H1 (cell line): ENCODE data around the gene MAPK8IP1. TPM values are rescaled to one million over a fixed set of nuclear protein-coding genes. Genes with fewer than 3 reads are reported as not detected.

ENCODE experiments used
- CTCF ChIA-PET: fragments of 300-600 bp; sonication (Branson Sonifier 250); formaldehyde crosslinking; loops from one replicate; lab custom pipeline; 2021; ENCODE audit not compliant: partially characterized antibody; lab: Charles Lee
- POLR2A ChIA-PET: fragments of 300-600 bp; sonication (Branson Sonifier 250); formaldehyde crosslinking; loops from one replicate; lab custom pipeline; 2021; ENCODE audit warnings: inconsistent platforms; ENCODE audit not compliant: partially characterized antibody; lab: Charles Lee
- DNase-seq, 2 experiments: peaks; one replicate each; pipeline versions ENCODE4 v3.0.0 to v3.0.0-alpha.2; 2010 to 2022; ENCODE audit warnings: low spot score in 2 of 2, low read depth in 1 of 2, mixed read lengths in 1 of 2
- FAIRE-seq: peaks from 2 replicates; lab custom pipeline; 2011; peaks lifted over from hg19 to GRCh38; lab: Jason Lieb, UNC
- H2AFZ ChIP-seq: 2 replicates; pipeline ENCODE4 v1.8.1; 2012; ENCODE audit warnings: low read length, inconsistent platforms
- H2AK5ac ChIP-seq: 2 replicates; pipeline ENCODE4 v1.6.1; 2013; ENCODE audit warnings: low read depth, low read length
- H2BK120ac ChIP-seq: replicated peaks from 2 replicates; pipeline ENCODE3; 2013; ENCODE audit warnings: low read depth, low read length, inconsistent platforms
- H2BK12ac ChIP-seq: 2 replicates; pipeline ENCODE4 v1.6.1; 2013; ENCODE audit warnings: low read depth, low read length
- H2BK15ac ChIP-seq: 2 replicates; pipeline ENCODE4 v1.6.1; 2013; ENCODE audit warnings: low read length
- H2BK20ac ChIP-seq: 2 replicates; pipeline ENCODE4 v1.6.1; 2013; ENCODE audit warnings: low read length
- H2BK5ac ChIP-seq: 2 replicates; pipeline ENCODE4 v1.6.1; 2013; ENCODE audit warnings: low read depth, low read length
- H3K14ac ChIP-seq: 2 replicates; pipeline ENCODE4 v1.6.1; 2013; ENCODE audit warnings: inconsistent platforms; ENCODE audit not compliant: insufficient read length
- H3K18ac ChIP-seq: 2 replicates; pipeline ENCODE4 v1.6.1; 2013; ENCODE audit warnings: low read length; ENCODE audit errors: extremely low read depth
- H3K23ac ChIP-seq: 2 replicates; pipeline ENCODE4 v1.6.1; 2013; ENCODE audit warnings: inconsistent platforms; ENCODE audit not compliant: insufficient read length
- H3K23me2 ChIP-seq: 2 replicates; pipeline ENCODE4 v1.6.1; 2013; ENCODE audit warnings: low read depth, low read length
- H3K27ac ChIP-seq: 2 replicates; pipeline ENCODE4 v1.6.1; 2011; ENCODE audit warnings: low read depth, low read length, inconsistent platforms
- H3K27me3 ChIP-seq, 4 experiments: replicated peaks in 1 of 4; 1 replicate in 1 of 4; 2 replicates in 3 of 4; pipeline versions ENCODE4 v1.6.1 to v1.8.1; 2011 to 2013; ENCODE audit warnings: low read length in 3 of 4, mild to moderate bottlenecking in 3 of 4, inconsistent platforms in 2 of 4, mixed read lengths in 2 of 4, moderate library complexity in 1 of 4; ENCODE audit not compliant: control insufficient read depth in 3 of 4, insufficient read depth in 3 of 4; ENCODE audit errors: extremely low read depth in 1 of 4
- H3K36me3 ChIP-seq, 4 experiments: 2 replicates each; pipeline versions ENCODE4 v1.6.1 to v1.8.1; 2011 to 2013; ENCODE audit warnings: mild to moderate bottlenecking in 4 of 4, low read length in 3 of 4, moderate library complexity in 2 of 4, control low read depth in 1 of 4, inconsistent platforms in 1 of 4; ENCODE audit not compliant: insufficient read depth in 4 of 4, control insufficient read depth in 2 of 4
- H3K4ac ChIP-seq: replicated peaks from 2 replicates; pipeline ENCODE3; 2013; ENCODE audit warnings: low read length, low read depth, mixed read lengths, inconsistent platforms; ENCODE audit not compliant: insufficient read length
- H3K4me1 ChIP-seq, 4 experiments: replicated peaks in 1 of 4; 1 replicate in 1 of 4; 2 replicates in 3 of 4; pipeline versions ENCODE4 v1.6.1 to v1.8.1; 2011 to 2013; ENCODE audit warnings: low read length in 3 of 4, inconsistent platforms in 2 of 4, mixed read lengths in 1 of 4; ENCODE audit not compliant: insufficient read depth in 4 of 4, control insufficient read depth in 3 of 4
- H3K4me2 ChIP-seq, 2 experiments: 2 replicates each; pipeline versions ENCODE4 v1.6.1 to v1.8.1; 2011 to 2013; ENCODE audit warnings: low read depth in 2 of 2, low read length in 2 of 2, control low read depth in 1 of 2, inconsistent platforms in 1 of 2, mild to moderate bottlenecking in 1 of 2; ENCODE audit not compliant: insufficient read depth in 1 of 2
- H3K4me3 ChIP-seq, 4 experiments: fragments of 200-600, 300-600 bp in 1 of 4; sonication (generic), shearing (Covaris generic), sonication (Bioruptor Twin) in 1 of 4; 2 replicates each; pipeline versions ENCODE4 v1.5.1 to v1.8.1; 2011 to 2016; ENCODE audit warnings: low read length in 4 of 4, low read depth in 3 of 4, control low read depth in 2 of 4, inconsistent platforms in 2 of 4, mild to moderate bottlenecking in 2 of 4, mixed read lengths in 1 of 4, moderate library complexity in 1 of 4; ENCODE audit not compliant: insufficient read depth in 2 of 4; ENCODE audit errors: extremely low read depth in 1 of 4
- H3K56ac ChIP-seq: replicated peaks from 2 replicates; pipeline ENCODE3; 2013; ENCODE audit warnings: low read depth, mild to moderate bottlenecking, mixed read lengths, low read length, inconsistent platforms; ENCODE audit not compliant: insufficient read length
- H3K79me1 ChIP-seq: 2 replicates; pipeline ENCODE4 v1.6.1; 2013; ENCODE audit warnings: low read depth, low read length, control low read depth
- H3K79me2 ChIP-seq, 2 experiments: 2 replicates each; pipeline versions ENCODE4 v1.6.1 to v1.8.1; 2012 to 2013; ENCODE audit warnings: low read length in 2 of 2, mild to moderate bottlenecking in 2 of 2, inconsistent platforms in 1 of 2; ENCODE audit not compliant: insufficient read depth in 2 of 2, control insufficient read depth in 1 of 2
- H3K9ac ChIP-seq, 4 experiments: replicated peaks in 1 of 4; 1 replicate in 1 of 4; 2 replicates in 3 of 4; pipeline versions ENCODE4 v1.6.1 to v1.8.1; 2011 to 2013; ENCODE audit warnings: low read depth in 3 of 4, low read length in 3 of 4, control low read depth in 2 of 4, mild to moderate bottlenecking in 2 of 4, moderate library complexity in 2 of 4, inconsistent platforms in 1 of 4; ENCODE audit errors: extremely low read depth in 1 of 4
- H3K9me3 ChIP-seq, 2 experiments: 2 replicates each; pipeline versions ENCODE4 v1.6.1 to v1.8.1; 2012 to 2013; ENCODE audit warnings: mild to moderate bottlenecking in 2 of 2, moderate library complexity in 2 of 2, control low read depth in 1 of 2, inconsistent platforms in 1 of 2, low read depth in 1 of 2, low read length in 1 of 2, mixed read lengths in 1 of 2; ENCODE audit not compliant: insufficient read depth in 2 of 2
- H4K20me1 ChIP-seq, 2 experiments: replicated peaks in 1 of 2; 2 replicates each; pipeline versions ENCODE3 to v1.8.1; 2011 to 2013; ENCODE audit warnings: inconsistent platforms in 2 of 2, low read length in 2 of 2, mild to moderate bottlenecking in 1 of 2; ENCODE audit not compliant: insufficient read depth in 2 of 2, control insufficient read depth in 1 of 2
- H4K5ac ChIP-seq: 2 replicates; pipeline ENCODE4 v1.6.1; 2013; ENCODE audit warnings: low read length, low read depth, mixed read lengths, inconsistent platforms; ENCODE audit not compliant: insufficient read length
- H4K8ac ChIP-seq: 2 replicates; pipeline ENCODE4 v1.8.0; 2013; ENCODE audit warnings: mild to moderate bottlenecking, moderate library complexity, low read length, inconsistent platforms; ENCODE audit not compliant: insufficient read depth; ENCODE audit errors: extremely low read depth
- H4K91ac ChIP-seq: replicated peaks from 2 replicates; pipeline ENCODE3; 2013; ENCODE audit warnings: low read length, mixed read lengths, inconsistent platforms; ENCODE audit not compliant: insufficient read length
- BCL11A ChIP-seq, 2 experiments: IDR thresholded peaks; one replicate each; pipeline ENCODE4 v1.6.1; 2011; ENCODE audit warnings: low read depth in 2 of 2, low read length in 2 of 2, mild to moderate bottlenecking in 2 of 2
- CEBPB ChIP-seq: IDR thresholded peaks from 2 replicates; pipeline ENCODE4 v1.6.1; 2012; ENCODE audit warnings: low read depth, low read length
- CHD1 ChIP-seq: IDR thresholded peaks from 2 replicates; pipeline ENCODE4 v1.6.1; 2012; ENCODE audit warnings: low read depth, low read length, improper control_type of control experiment
- CREB1 ChIP-seq: IDR thresholded peaks from 2 replicates; pipeline ENCODE4 v1.6.1; 2012; ENCODE audit warnings: inconsistent platforms
- EP300 ChIP-seq, 2 experiments: IDR thresholded peaks; 1 replicate in 1 of 2; 2 replicates in 1 of 2; pipeline ENCODE4 v1.6.1; 2011 to 2012; ENCODE audit warnings: low read depth in 2 of 2, low read length in 2 of 2, mild to moderate bottlenecking in 2 of 2, borderline replicate concordance in 1 of 2, inconsistent platforms in 1 of 2, moderate library complexity in 1 of 2
- KDM4A ChIP-seq: IDR thresholded peaks from one replicate; pipeline ENCODE4 v1.7.1; 2012; ENCODE audit warnings: low read depth, mild to moderate bottlenecking, moderate library complexity, low read length, inconsistent platforms; ENCODE audit not compliant: severe bottlenecking
- NANOG ChIP-seq: IDR thresholded peaks from 2 replicates; pipeline ENCODE4 v1.6.1; 2011; ENCODE audit warnings: low read length, low read depth, mild to moderate bottlenecking, inconsistent platforms; ENCODE audit not compliant: insufficient read depth, poor library complexity, severe bottlenecking
- RFX5 ChIP-seq: IDR thresholded peaks from 2 replicates; pipeline ENCODE4 v1.6.1; 2011; ENCODE audit warnings: low read depth, low read length, improper control_type of control experiment, borderline replicate concordance
- WGBS, 2 experiments: shearing (Covaris generic) in 1 of 2; methylation state at CpG; one replicate each; pipeline versions ENCODE4 v1.1.6 to v1.1.7; 2013 to 2015; ENCODE audit warnings: low lambda C conversion rate in 2 of 2, mixed read lengths in 2 of 2, inconsistent platforms in 1 of 2, low coverage in 1 of 2, missing lambda C conversion rate in 1 of 2; ENCODE audit not compliant: insufficient replicate concordance in 2 of 2, insufficient coverage in 1 of 2, insufficient read length in 1 of 2; ENCODE audit errors: extremely low coverage in 1 of 2, missing lambda C conversion rate in 1 of 2; 5-methylcytosine and 5-hydroxymethylcytosine counted together
- polyA plus RNA-seq, 7 experiments: library from polyadenylated mRNA; depleted of rRNA in 3 of 7; stranded (reverse) in 5 of 7; unstranded in 2 of 7; fragments of >200 nt in 5 of 7; fragments of 200-250 nt in 2 of 7; gene quantifications; 1 replicate in 5 of 7; 2 replicates in 1 of 7; 4 replicates in 1 of 7; pipeline versions ENCODE4 v1.2.1 to v1.2.3, GENCODE V29; 2011 to 2013; ENCODE audit warnings: missing spikeins in 2 of 7, mixed read lengths in 2 of 7
- total RNA-seq: library from RNA; stranded (reverse); fragmentation: NEBNext Ultra II Directional; extraction: Animal tissue kit (Norgen Biotek cat#: 25700); gene quantifications from 2 replicates; pipeline ENCODE4 v1.2.1, GENCODE V29; 2021

Gene MAPK8IP1
- total and polyA plus RNA-seq, 2 of the 8 experiments (the other 6 are each of a cell fraction or from before 2014, with no cell fraction given), result 32.4 to 40.1 TPM

DNA sequence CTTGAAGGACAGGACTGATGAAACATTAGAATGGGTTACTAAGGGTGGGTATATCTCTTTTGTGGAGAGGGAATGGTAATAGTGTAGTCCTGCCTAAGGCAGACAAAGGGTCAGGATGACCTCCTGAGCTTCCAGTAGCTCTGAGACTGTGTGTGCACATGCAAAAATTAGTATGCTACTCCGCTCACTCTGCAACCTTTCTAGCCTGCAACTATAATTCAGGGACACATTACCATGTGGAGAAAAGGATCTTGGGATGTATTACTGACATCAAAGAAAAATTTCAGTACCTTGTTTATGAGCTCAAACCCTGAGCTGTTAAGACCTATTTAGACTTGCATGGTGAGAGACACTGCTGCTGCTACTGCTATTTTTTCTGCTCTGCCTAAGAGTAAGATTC is 62.4 kb downstream of the MAPK8IP1 start:
- no peak overlapping the region for H2BK120ac ChIP-seq
- DNase-seq, result no peak
- no peak overlapping the region for H4K91ac ChIP-seq
- H3K79me2 ChIP-seq, result no peaks in the 10 kb centered on the region
- H4K5ac ChIP-seq, result no peak overlapping the region
- H3K4me3 ChIP-seq, result no peak overlapping the region
- no peak for FAIRE-seq
- H2BK5ac ChIP-seq, result no peak overlapping the region
- H2AFZ ChIP-seq, result no peak overlapping the region
- H3K9me3 ChIP-seq, result no peaks in the 10 kb centered on the region
- no peak overlapping the region for H2BK20ac ChIP-seq
- H2BK12ac ChIP-seq, result no peak overlapping the region
- peaks cover 0 to 41% (median 29%) of the 10 kb centered on the region in 4 experiments for H3K36me3 ChIP-seq
- no peak overlapping the region for H3K18ac ChIP-seq
- no peaks in the 10 kb centered on the region for H4K20me1 ChIP-seq
- POLR2A ChIA-PET, result interaction anchor here (0.9 kb wide), 1 partner anchor 25 kb away, joined by 3 read pairs; no protein-coding TSS in a partner anchor
- no peak overlapping the region for H4K8ac ChIP-seq
- H2AK5ac ChIP-seq, result no peak overlapping the region
- no peaks in the 10 kb centered on the region for H3K79me1 ChIP-seq
- H3K56ac ChIP-seq, result no peak overlapping the region
- H3K23me2 ChIP-seq, result no peaks in the 10 kb centered on the region
- no peak overlapping the region for H3K4me2 ChIP-seq
- CTCF ChIA-PET, result interaction anchor here (1.1 to 3.6 kb wide), 5 partner anchors 11 to 170 kb away, joined by 3 to 18 read pairs (median 4); no protein-coding TSS in a partner anchor
- no peak overlapping the region for H2BK15ac ChIP-seq
- 100% methylated on average over 1 of the region's 1 CpG; no CpG with 5 or more reads in 1 of the 2 experiments for WGBS, 2 experiments
- H3K23ac ChIP-seq, result no peak overlapping the region
- no peaks in the 10 kb centered on the region for H3K4me1 ChIP-seq
- H3K27ac ChIP-seq, result no peak overlapping the region
- no peak overlapping the region for H3K14ac ChIP-seq
- H3K9ac ChIP-seq, result no peak overlapping the region
- no peak overlapping the region for H3K4ac ChIP-seq
- no peaks in the 10 kb centered on the region for H3K27me3 ChIP-seq
- no peak for TF ChIP-seq NANOG
- TF ChIP-seq CHD1, result no peak
- TF ChIP-seq CREB1, result no peak
- no peak for TF ChIP-seq CEBPB
- no peak for TF ChIP-seq RFX5
- no peak for TF ChIP-seq BCL11A (IDR thresholded peaks at IDR 0.05; ENCODE audit: low read depth in 2 of 2, low read length in 2 of 2)
- TF ChIP-seq EP300 (IDR thresholded peaks at IDR 0.05; ENCODE audit: borderline replicate concordance in 1 of 2, low read depth in 2 of 2, low read length in 2 of 2), result no peak
- TF ChIP-seq KDM4A, result no peak
